Nephron progenitor cell (in vitro differentiated cells): ENCODE data around the gene SERTM1.

Experiments used
- DNase-seq: peaks from one replicate; pipeline ENCODE4 v3.0.0; 2021
- H3K27ac Mint-ChIP-seq: 2 replicates; pipeline ENCODE4 v1.8.0; 2021; ENCODE audit warnings: mild to moderate bottlenecking, moderate library complexity, mixed read lengths
- H3K27me3 Mint-ChIP-seq: 2 replicates; pipeline ENCODE4 v1.8.0; 2021; ENCODE audit warnings: mild to moderate bottlenecking, low read depth, mixed read lengths; ENCODE audit not compliant: poor library complexity
- H3K36me3 Mint-ChIP-seq: 2 replicates; pipeline ENCODE4 v1.8.0; 2021; ENCODE audit warnings: low read depth, mixed read lengths
- H3K4me1 Mint-ChIP-seq: 2 replicates; pipeline ENCODE4 v1.8.0; 2021; ENCODE audit warnings: mixed read lengths
- H3K4me3 Mint-ChIP-seq: 2 replicates; pipeline ENCODE4 v1.8.0; 2021; ENCODE audit warnings: mild to moderate bottlenecking, moderate library complexity, mixed read lengths
- H3K9me3 Mint-ChIP-seq: 2 replicates; pipeline ENCODE4 v1.8.0; 2021; ENCODE audit warnings: mild to moderate bottlenecking, moderate library complexity, mixed read lengths
- CTCF ChIP-seq: fragments of 200-600 bp; sonication (generic); IDR thresholded peaks from 2 replicates; pipeline ENCODE4 v1.5.0; 2021; ENCODE audit warnings: antibody characterized with exemption

SERTM1 gene

GRCh38 chr13:36673838-36674326 lies at the start of gene SERTM1:
TSS of gene SERTM1 (plus strand) at chr13:36674020. CDS start at chr13:36695079, 21,059 bp downstream.
- no peak for TF ChIP-seq CTCF
- DNase-seq, result peak; percentile 84
- H3K4me1 Mint-ChIP-seq, result peaks cover 18% of the 10 kb centered on the region
- H3K9me3 Mint-ChIP-seq, result no peaks in the 10 kb centered on the region
- no peaks in the 10 kb centered on the region for H3K36me3 Mint-ChIP-seq
- H3K27me3 Mint-ChIP-seq, result peaks cover 90% of the 10 kb centered on the region
- H3K27ac Mint-ChIP-seq, result no peak within 1 kb of the TSS
- H3K4me3 Mint-ChIP-seq, result peak within 1 kb of the TSS; percentile 79

- H3K36me3 Mint-ChIP-seq, result no peaks in the 10 kb centered on the region
- H3K9me3 Mint-ChIP-seq, result no peaks in the 10 kb centered on the region
- no peaks in the 10 kb centered on the region for H3K27me3 Mint-ChIP-seq
- TF ChIP-seq CTCF, result no peak
- H3K4me3 Mint-ChIP-seq, result no peak overlapping the region
- no peak for DNase-seq
- H3K4me1 Mint-ChIP-seq, result peaks cover 4% of the 10 kb centered on the region
- no peak overlapping the region for H3K27ac Mint-ChIP-seq
These were observed 45.3 kb upstream of the SERTM1 start for GRCh38 chr13:36628377-36629056.

- H3K9me3 Mint-ChIP-seq, result no peaks in the 10 kb centered on the region
- no peak overlapping the region for H3K4me3 Mint-ChIP-seq
- no peak for DNase-seq
- no peaks in the 10 kb centered on the region for H3K36me3 Mint-ChIP-seq
- TF ChIP-seq CTCF, result no peak
- H3K4me1 Mint-ChIP-seq, result peaks cover 4% of the 10 kb centered on the region
- H3K27me3 Mint-ChIP-seq, result no peaks in the 10 kb centered on the region
- no peak overlapping the region for H3K27ac Mint-ChIP-seq
These were observed 44.8 kb upstream of the SERTM1 start for GRCh38 chr13:36629057-36629385.

GRCh38 chr13:36630181-36630803 lies 43.5 kb upstream of the SERTM1 start:
- TF ChIP-seq CTCF, result no peak
- H3K4me1 Mint-ChIP-seq, result no peaks in the 10 kb centered on the region
- H3K36me3 Mint-ChIP-seq, result no peaks in the 10 kb centered on the region
- no peak for DNase-seq
- H3K4me3 Mint-ChIP-seq, result no peak overlapping the region
- no peak overlapping the region for H3K27ac Mint-ChIP-seq
- peaks cover 4% of the 10 kb centered on the region for H3K27me3 Mint-ChIP-seq
- no peaks in the 10 kb centered on the region for H3K9me3 Mint-ChIP-seq

- Mint-ChIP-seq H3K9me3 (peaks cover 8% of the 10 kb centered on the region), H3K4me3 (no peak overlapping the region), H3K27me3 (peaks cover 7% of the 10 kb centered on the region), H3K36me3 (no peaks in the 10 kb centered on the region), H3K4me1 (no peaks in the 10 kb centered on the region), H3K27ac (no peak overlapping the region)
- no peak for DNase-seq
- TF ChIP-seq CTCF, result no peak
These were observed 34.2 kb upstream of the SERTM1 start for GRCh38 chr13:36639610-36640009.

GRCh38 chr13:36650611-36651010 lies 23.2 kb upstream of the SERTM1 start:
- Mint-ChIP-seq H3K27me3 (no peaks in the 10 kb centered on the region), H3K4me3 (no peak overlapping the region), H3K4me1 (no peaks in the 10 kb centered on the region), H3K9me3 (peaks cover 8% of the 10 kb centered on the region), H3K27ac (no peak overlapping the region), H3K36me3 (no peaks in the 10 kb centered on the region)
- DNase-seq, result no peak
- no peak for TF ChIP-seq CTCF
